K562 (cell line): ENCODE data around the gene PHKG1. TPM values are rescaled to one million over a fixed set of nuclear protein-coding genes. Genes with fewer than 3 reads are reported as not detected.
A peak's percentile ranks its signal among the peaks of the same experiment; 100 is the strongest.

Experiments
- ATAC-seq: fragments of 200-7000 bp; cut with Tn5 transposase; 3 replicates; pipeline ENCODE4 v1.9.1; 2020; ENCODE audit warnings: moderate library complexity
- BruUV-seq: library from RNA; stranded (reverse); fragments of 400-500 nt; replicated peaks from 2 replicates; lab custom pipeline; 2021; lab: Mats Ljungman, UMichigan
- CTCF ChIA-PET: fragments of 300-600 bp; formaldehyde crosslinking; extraction: SDS; loops from one replicate; lab custom pipeline; 2021; ENCODE audit warnings: low intra/inter-chr PET ratio; lab: Yijun Ruan, JAX
- POLR2A ChIA-PET: fragments of 300-600, 350-650 bp; sonication (Branson Sonifier 250); formaldehyde crosslinking; extraction: SDS; loops from one replicate; lab custom pipeline; 2021; ENCODE audit warnings: antibody characterized with exemption, inconsistent platforms; lab: Yijun Ruan, JAX
- DNase-seq, 4 experiments: peaks; one replicate each; pipeline versions ENCODE4 v3.0.0 to v3.0.0-alpha.2; 2011 to 2018; ENCODE audit warnings: low spot score in 3 of 4, mixed read lengths in 3 of 4; ENCODE audit errors: extremely low read depth in 1 of 4
- FAIRE-seq: peaks from 2 replicates; lab custom pipeline; 2011; peaks lifted over from hg19 to GRCh38; lab: Jason Lieb, UNC
- H2AFZ ChIP-seq: 2 replicates; pipeline ENCODE4 v1.6.0; 2011; ENCODE audit warnings: low read depth, low read length, control low read depth, inconsistent platforms
- H3K27ac ChIP-seq: fragments of 200-600 bp; 3 replicates; pipeline ENCODE4 v1.8.0; 2011; ENCODE audit warnings: low read depth, mild to moderate bottlenecking, control low read depth, inconsistent platforms, low read length, moderate library complexity, mixed read lengths; ENCODE audit errors: extremely low read depth
- H3K27me3 ChIP-seq, 2 experiments: fragments of 300-600 bp in 1 of 2; 2 replicates in 1 of 2; 3 replicates in 1 of 2; pipeline versions ENCODE4 v1.6.0 to v1.8.0; 2011; ENCODE audit warnings: inconsistent platforms in 2 of 2, low read length in 2 of 2, mild to moderate bottlenecking in 1 of 2, mixed read lengths in 1 of 2, moderate library complexity in 1 of 2; ENCODE audit not compliant: control insufficient read depth in 2 of 2, insufficient read depth in 2 of 2
- H3K36me3 ChIP-seq: fragments of 300-600 bp; 3 replicates; pipeline ENCODE4 v1.8.0; 2011; ENCODE audit warnings: mild to moderate bottlenecking, low read length, inconsistent platforms; ENCODE audit not compliant: control insufficient read depth, insufficient read depth
- H3K4me1 ChIP-seq, 2 experiments: fragments of 200-600 bp in 1 of 2; replicated peaks in 1 of 2; 2 replicates in 1 of 2; 3 replicates in 1 of 2; pipeline versions ENCODE4 v1.5.1 to v1.8.0; 2011; ENCODE audit warnings: inconsistent platforms in 2 of 2, low read length in 2 of 2, mild to moderate bottlenecking in 1 of 2, mixed read lengths in 1 of 2, moderate library complexity in 1 of 2; ENCODE audit not compliant: control insufficient read depth in 2 of 2, insufficient read depth in 2 of 2
- H3K4me2 ChIP-seq: 2 replicates; pipeline ENCODE4 v1.6.1; 2011; ENCODE audit warnings: low read length, control low read depth, inconsistent platforms, mixed read lengths; ENCODE audit not compliant: insufficient read depth
- H3K4me3 ChIP-seq: fragments of 200-600 bp; sonication (generic), shearing (Covaris generic); 2 replicates; pipeline ENCODE4 v1.5.1; 2016; ENCODE audit warnings: control low read depth, inconsistent platforms
- H3K79me2 ChIP-seq: fragments of 200-600 bp; 3 replicates; pipeline ENCODE4 v1.8.0; 2011; ENCODE audit warnings: low read length, inconsistent platforms; ENCODE audit not compliant: control insufficient read depth, insufficient read depth
- H3K9ac ChIP-seq, 2 experiments: 2 replicates each; pipeline versions ENCODE4 v1.6.0 to v1.6.1; 2011; ENCODE audit warnings: low read depth in 2 of 2, low read length in 2 of 2, control low read depth in 1 of 2, inconsistent platforms in 1 of 2, mild to moderate bottlenecking in 1 of 2, mixed read lengths in 1 of 2; ENCODE audit not compliant: insufficient read depth in 1 of 2
- H3K9me1 ChIP-seq: one replicate; pipeline ENCODE4 v1.6.0; 2011; ENCODE audit warnings: inconsistent platforms, mild to moderate bottlenecking, low read length, moderate library complexity; ENCODE audit not compliant: control insufficient read depth, insufficient read depth
- H3K9me3 ChIP-seq: replicated peaks from 2 replicates; pipeline ENCODE4 v1.5.1; 2011; ENCODE audit warnings: low read depth, low read length, inconsistent platforms; ENCODE audit not compliant: control insufficient read depth, insufficient read depth
- H4K20me1 ChIP-seq: replicated peaks from 2 replicates; pipeline ENCODE4 v1.6.1; 2011; ENCODE audit warnings: low read length, inconsistent platforms, mixed read lengths; ENCODE audit not compliant: control insufficient read depth, insufficient read depth
- ATF3 ChIP-seq, 2 experiments: fragments of 450-650 bp in 1 of 2; sonication (generic) in 1 of 2; formaldehyde crosslinking in 1 of 2; IDR thresholded peaks in 1 of 2; conservative IDR thresholded peaks in 1 of 2; 2 replicates each; pipeline versions ENCODE4 v1.6.1 to v1.8.1; 2016 to 2023; ENCODE audit warnings: mild to moderate bottlenecking in 2 of 2, moderate library complexity in 2 of 2, inconsistent platforms in 1 of 2, missing genetic modification reagents in 1 of 2
- CBFA2T2 ChIP-seq: fragments of 450-650 bp; conservative IDR thresholded peaks from 2 replicates; pipeline ENCODE4 v1.6.1; 2017; ENCODE audit warnings: mild to moderate bottlenecking
- EGR1 ChIP-seq: fragments of 450-650 bp; conservative IDR thresholded peaks from 2 replicates; pipeline ENCODE4 v1.6.1; 2017; ENCODE audit warnings: mild to moderate bottlenecking
- FOSL1 ChIP-seq: fragments of 200-800 bp; sonication (Bioruptor generic); conservative IDR thresholded peaks from 2 replicates; pipeline ENCODE4 v1.6.1; 2016; ENCODE audit warnings: missing genetic modification characterization, missing compliant biosample characterization
- HMBOX1 ChIP-seq: sonication (generic); IDR thresholded peaks from 2 replicates; pipeline ENCODE4 v1.6.1; 2016
- KDM1A ChIP-seq, 2 experiments: fragments of 450-650 bp; IDR thresholded peaks; 2 replicates each; pipeline ENCODE4 v1.6.1; 2016; ENCODE audit warnings: mild to moderate bottlenecking in 2 of 2
- KLF16 ChIP-seq: IDR thresholded peaks from 2 replicates; pipeline ENCODE4 v1.6.1; 2016; ENCODE audit warnings: antibody characterized with exemption
- LEF1 ChIP-seq: fragments of 450-650 bp; IDR thresholded peaks from 2 replicates; pipeline ENCODE4 v1.6.1; 2016; ENCODE audit warnings: mild to moderate bottlenecking
- MYNN ChIP-seq, 2 experiments: sonication (generic); formaldehyde crosslinking in 1 of 2; IDR thresholded peaks; 2 replicates each; pipeline versions ENCODE4 v1.5.0 to v1.6.1; 2016 to 2020; ENCODE audit warnings: antibody characterized with exemption in 1 of 2, missing genetic modification reagents in 1 of 2
- RBFOX2 ChIP-seq: fragments of 200-400 bp; formaldehyde crosslinking; IDR thresholded peaks from 2 replicates; pipeline ENCODE4 v1.6.1; 2017; ENCODE audit warnings: low read depth, mild to moderate bottlenecking, low read length, moderate library complexity
- SPI1 ChIP-seq: IDR thresholded peaks from 2 replicates; pipeline ENCODE4 v1.6.1; 2011; ENCODE audit warnings: low read depth, low read length, control low read depth, borderline replicate concordance
- SUPT5H ChIP-seq: fragments of 450-650 bp; IDR thresholded peaks from 2 replicates; pipeline ENCODE4 v1.6.1; 2016
- TCF3 ChIP-seq: sonication (generic); formaldehyde crosslinking; IDR thresholded peaks from 2 replicates; pipeline ENCODE4 v1.4.0; 2020; ENCODE audit warnings: mild to moderate bottlenecking, missing genetic modification reagents
- TEAD4 ChIP-seq, 2 experiments: sonication (generic) in 1 of 2; formaldehyde crosslinking in 1 of 2; IDR thresholded peaks; 2 replicates each; pipeline versions ENCODE4 v1.6.1 to v1.8.0; 2012 to 2022; ENCODE audit warnings: borderline replicate concordance in 1 of 2, inconsistent platforms in 1 of 2, low read length in 1 of 2, mild to moderate bottlenecking in 1 of 2, missing genetic modification reagents in 1 of 2
- TFAP4 ChIP-seq: sonication (generic); formaldehyde crosslinking; IDR thresholded peaks from 2 replicates; pipeline ENCODE4 v1.8.0; 2022; ENCODE audit warnings: missing genetic modification reagents, mild to moderate bottlenecking, moderate library complexity, borderline replicate concordance
- TRIM24 ChIP-seq, 2 experiments: fragments of 450-650 bp; IDR thresholded peaks; 2 replicates each; pipeline ENCODE4 v1.6.1; 2016
- ZBTB33 ChIP-seq: sonication (generic); formaldehyde crosslinking; IDR thresholded peaks from 2 replicates; pipeline ENCODE4 v1.8.1; 2023; ENCODE audit warnings: mild to moderate bottlenecking, missing genetic modification reagents
- ZNF134 ChIP-seq: fragments of 250-450 bp; sonication (Bioruptor Pico); conservative IDR thresholded peaks from 2 replicates; pipeline ENCODE4 v1.4.0; 2020
- WGBS: fragments of 100-300 bp; shearing (Covaris generic); methylation state at CpG from one replicate; pipeline ENCODE4 v1.1.6; 2016; ENCODE audit warnings: low coverage, mixed read lengths; ENCODE audit not compliant: insufficient coverage; ENCODE audit errors: missing lambda C conversion rate; 5-methylcytosine and 5-hydroxymethylcytosine counted together
- in situ Hi-C: fragments of 300-500 bp; cut with MboI; formaldehyde crosslinking; loops from 4 replicates; pipeline ENCODE4 v1.15.0; 2018; ENCODE audit warnings: inconsistent platforms, mixed read lengths
- intact Hi-C: fragments of 100-400 bp; cut with micrococcal nuclease; formaldehyde crosslinking; loops from 2 replicates; pipeline ENCODE4 v1.14.2; 2022
- polyA plus RNA-seq, 8 experiments: library from polyadenylated mRNA; depleted of rRNA in 4 of 8; stranded (reverse) in 5 of 8; unstranded in 3 of 8; fragments of >200 nt; fragmentation: Nextera tagmentation in 2 of 8; fragmentation: Illumina TruSeq in 1 of 8; extraction: Ambion mirVana in 2 of 8; extraction: Trizol in 1 of 8; gene quantifications; 2 replicates each; pipeline versions ENCODE4 v1.2.1 to v1.2.3, GENCODE V29; 2011 to 2014; ENCODE audit warnings: inconsistent platforms in 1 of 8, missing spikeins in 1 of 8
- total RNA-seq, 7 experiments: library from RNA; depleted of rRNA in 6 of 7; stranded (reverse); fragments of >200 nt in 6 of 7; fragmentation: Illumina TruSeq in 2 of 7; extraction: Trizol in 2 of 7; gene quantifications; 2 replicates each; pipeline versions ENCODE4 v1.2.1 to v1.2.3, GENCODE V29; 2011 to 2021; ENCODE audit warnings: low replicate concordance in 1 of 7

Gene PHKG1
- total and polyA plus RNA-seq, 9 of the 15 experiments (the other 6 are each of a cell fraction or from before 2014, with no cell fraction given), result 0.10 to 0.83 (median 0.46) TPM

- H3K4me1 ChIP-seq, result no peaks in the 10 kb centered on the region; a peak in 1 of 5 replicates
- no peak overlapping the region; a peak in 1 of 4 replicates for H3K9ac ChIP-seq
- FAIRE-seq (no peak), ATAC-seq (peak; percentile 13), DNase-seq (peak in 3 of 4 experiments; percentile 39 to 52 (median 43))
- peaks cover 3% of the 10 kb centered on the region; the same call in 1 of the 3 replicates for H3K79me2 ChIP-seq
- intact Hi-C loops, result no loop called here
- ChIA-PET CTCF (no interaction called here), POLR2A (interaction anchor here (0.8 to 3.7 kb wide), 2 partner anchors 9 to 46 kb away, joined by 3 to 12 read pairs; partner anchors contain the start of gene CHCHD2)
- H3K27me3 ChIP-seq, result no peaks in the 10 kb centered on the region
- no peaks in the 10 kb centered on the region for H4K20me1 ChIP-seq
- no peak overlapping the region for H3K4me3 ChIP-seq
- H3K9me1 ChIP-seq, result no peaks in the 10 kb centered on the region
- no peak overlapping the region; the same call in 2 of the 3 replicates for H3K27ac ChIP-seq
- H3K36me3 ChIP-seq, result peaks cover 36% of the 10 kb centered on the region
- H3K4me2 ChIP-seq, result no peak overlapping the region
- WGBS, result 35% methylated on average over 5 of the region's 5 CpGs
- BruUV-seq, result no TSS peak
- H3K9me3 ChIP-seq, result no peaks in the 10 kb centered on the region
- in situ Hi-C loops, result no loop called here
- no peak overlapping the region for H2AFZ ChIP-seq
- TF ChIP-seq TFAP4 (peak; percentile 54; the same call in 1 of the 2 replicates), MYNN (IDR thresholded peaks at IDR 0.05) (peak; percentile 61; the same call in 1 of the 2 replicates), MYNN (CRISPR knock-in tag; IDR thresholded peaks at IDR 0.05) (no peak), ZNF134 (CRISPR knock-in tag) (no peak), ATF3 (IDR thresholded peaks at IDR 0.05) (peak; percentile 50), ATF3 (CRISPR knock-in tag; conservative IDR thresholded peaks at IDR 0.05) (no peak), TRIM24 (IDR thresholded peaks at IDR 0.05) (peak; percentile 23 to 32; a peak in 1 of 4 replicates), KLF16 (0 out of 2 replicates have a peak, but pooled peaks have one; percentile 47), KDM1A (IDR thresholded peaks at IDR 0.05) (peak in 1 of 2 experiments; percentile 16; a peak in 1 of 4 replicates), TCF3 (peak; percentile 45; the same call in 1 of the 2 replicates), SPI1 (peak; percentile 57), ZBTB33 (CRISPR knock-in tag) (peak; percentile 49; the same call in 1 of the 2 replicates), CBFA2T2 (peak; percentile 74), SUPT5H (0 out of 2 replicates have a peak, but pooled peaks have one; percentile 2), LEF1 (no peak), HMBOX1 (peak; percentile 47; the same call in 1 of the 2 replicates), TEAD4 (IDR thresholded peaks at IDR 0.05; ENCODE audit: low read length) (peak; percentile 63), TEAD4 (CRISPR knock-in tag; IDR thresholded peaks at IDR 0.05; ENCODE audit: borderline replicate concordance) (no peak), EGR1 (peak; percentile 72), FOSL1 (tag) (peak; percentile 49), RBFOX2 (peak; percentile 26)
Observed at GRCh38 chr7:56097700-56098099, 4.9 kb upstream of the PHKG1 start.
